Measurements from ENCODE around the gene ATOX1.
"Not testable (repeated sequence)": the region's sequence is repeated elsewhere in the genome, so short reads cannot be mapped to it uniquely, and the experiment has no call there.

ATOX1 gene

DNA sequence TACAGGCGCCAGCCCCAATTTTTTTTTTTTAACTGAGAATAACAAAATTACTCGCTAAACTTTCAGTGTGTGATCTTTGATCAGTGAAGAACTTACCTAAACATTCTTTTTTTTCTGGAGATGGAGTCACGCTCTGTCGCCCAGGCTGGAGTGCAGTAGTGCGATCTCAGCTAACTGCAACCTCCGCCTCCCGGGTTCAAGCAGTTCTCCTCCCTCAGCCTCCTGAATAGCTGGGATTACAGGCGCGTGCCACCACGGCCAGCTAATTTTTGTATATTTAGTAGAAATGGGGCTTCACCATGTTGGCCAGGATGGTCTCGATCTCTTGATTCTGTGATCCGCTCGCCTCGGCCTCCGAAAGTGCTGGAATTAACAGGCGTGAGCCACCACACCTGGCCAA is 25.2 kb upstream of the ATOX1 start:
- Histone ChIP-seq H3K4me1 (ENCODE audit: control insufficient read depth, insufficient read depth, low read length, poor library complexity, severe bottlenecking) (peaks cover 24% of the 10 kb centered on the region), H3K36me3 (ENCODE audit: control insufficient read depth, insufficient read depth, low read length) (peaks cover 18% of the 10 kb centered on the region)
- not testable (repeated sequence) for H3K27ac ChIP-seq (ENCODE audit: insufficient read depth, low read length, poor library complexity, severe bottlenecking); H3K4me3 ChIP-seq (ENCODE audit: insufficient read depth, low read depth, low read length, poor library complexity, severe bottlenecking); H3K27me3 ChIP-seq (replicated peaks; ENCODE audit: control insufficient read depth, insufficient read depth, low read length, poor library complexity, severe bottlenecking); DNase-seq; H3K9me3 ChIP-seq (ENCODE audit: control insufficient read depth, low read length)

DNA sequence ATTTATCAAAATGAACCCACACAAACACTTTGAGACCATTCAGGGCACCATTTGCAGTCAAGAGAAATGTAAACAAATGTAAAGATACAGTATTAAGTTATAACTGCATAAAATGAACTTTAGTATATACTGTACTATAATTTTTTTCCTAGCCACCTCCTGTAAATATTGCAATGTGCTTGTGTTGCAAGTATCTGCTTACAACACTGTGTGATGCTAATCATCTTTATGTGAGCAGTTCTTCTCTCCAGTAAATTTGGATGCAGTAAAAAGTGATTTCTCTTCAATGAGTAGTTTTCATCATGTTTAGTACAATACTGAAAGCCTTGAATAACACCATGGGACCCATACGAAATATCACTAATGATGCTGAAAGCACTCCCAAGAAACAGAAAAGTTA is 22.8 kb upstream of the ATOX1 start:
- Histone ChIP-seq H3K27me3 (replicated peaks; ENCODE audit: control insufficient read depth, insufficient read depth, low read length, poor library complexity, severe bottlenecking) (no peaks in the 10 kb centered on the region), H3K4me3 (ENCODE audit: insufficient read depth, low read depth, low read length, poor library complexity, severe bottlenecking) (no peak overlapping the region), H3K27ac (ENCODE audit: insufficient read depth, low read length, poor library complexity, severe bottlenecking) (no peak overlapping the region), H3K4me1 (ENCODE audit: control insufficient read depth, insufficient read depth, low read length, poor library complexity, severe bottlenecking) (peaks cover 32% of the 10 kb centered on the region), H3K36me3 (ENCODE audit: control insufficient read depth, insufficient read depth, low read length) (peaks cover 13% of the 10 kb centered on the region), H3K9me3 (ENCODE audit: control insufficient read depth, low read length) (no peaks in the 10 kb centered on the region)
- no peak for DNase-seq

DNA sequence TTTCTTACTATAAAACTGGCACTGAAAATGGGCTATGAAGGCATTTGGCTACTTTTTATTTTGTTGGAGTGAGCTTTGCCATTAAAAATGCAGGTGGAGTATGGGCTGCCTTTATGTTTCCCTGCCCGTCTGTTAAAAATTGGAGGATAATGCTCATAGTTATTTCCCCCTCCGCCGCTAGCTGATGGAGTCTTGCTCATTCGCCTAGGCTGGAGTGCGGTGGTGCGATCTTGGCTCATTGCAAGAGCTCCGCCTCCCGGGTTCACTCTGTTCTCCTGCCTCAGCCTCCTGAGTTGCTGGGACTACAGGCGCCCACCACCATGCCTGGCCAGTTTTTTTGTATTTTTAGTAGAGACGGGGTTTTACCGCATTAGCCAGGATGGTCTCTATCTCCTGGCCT is 21.9 kb upstream of the ATOX1 start:
- Histone ChIP-seq H3K4me1 (ENCODE audit: control insufficient read depth, insufficient read depth, low read length, poor library complexity, severe bottlenecking) (peaks cover 34% of the 10 kb centered on the region), H3K36me3 (ENCODE audit: control insufficient read depth, insufficient read depth, low read length) (peaks cover 13% of the 10 kb centered on the region), H3K4me3 (ENCODE audit: insufficient read depth, low read depth, low read length, poor library complexity, severe bottlenecking) (no peak overlapping the region), H3K27me3 (replicated peaks; ENCODE audit: control insufficient read depth, insufficient read depth, low read length, poor library complexity, severe bottlenecking) (no peaks in the 10 kb centered on the region), H3K9me3 (ENCODE audit: control insufficient read depth, low read length) (no peaks in the 10 kb centered on the region), H3K27ac (ENCODE audit: insufficient read depth, low read length, poor library complexity, severe bottlenecking) (no peak overlapping the region)
- DNase-seq = no peak

DNA sequence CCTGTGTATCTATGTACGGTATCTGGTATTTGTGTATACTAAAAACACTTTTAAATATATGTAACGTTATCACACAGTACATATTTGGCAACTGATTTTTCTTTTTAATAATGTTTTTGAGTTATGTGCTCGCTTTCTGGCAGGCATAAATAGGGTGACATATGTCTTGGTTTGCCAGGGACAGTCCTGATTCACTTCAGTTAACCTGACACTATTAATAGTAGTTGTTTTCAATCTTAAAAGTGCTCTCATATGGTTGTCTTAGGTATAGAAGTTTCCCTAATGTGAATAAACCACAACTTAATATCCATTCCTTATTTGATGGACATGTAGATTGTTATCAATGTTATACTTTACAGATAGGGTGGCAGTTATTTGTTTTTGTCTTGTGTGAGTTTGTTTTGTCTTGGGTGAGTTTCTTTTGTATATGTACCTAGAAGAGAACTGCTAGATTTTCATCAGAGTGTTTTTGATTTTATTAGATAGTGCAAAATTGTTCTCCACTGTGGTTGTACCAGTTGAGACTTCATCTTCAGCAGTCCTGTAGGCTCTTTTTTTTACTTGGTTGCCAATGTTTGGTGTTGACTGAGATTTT is 21.2 kb upstream of the ATOX1 start:
- Histone ChIP-seq H3K4me1 (ENCODE audit: control insufficient read depth, insufficient read depth, low read length, poor library complexity, severe bottlenecking) (peaks cover 42% of the 10 kb centered on the region), H3K4me3 (ENCODE audit: insufficient read depth, low read depth, low read length, poor library complexity, severe bottlenecking) (no peak overlapping the region), H3K36me3 (ENCODE audit: control insufficient read depth, insufficient read depth, low read length) (peaks cover 13% of the 10 kb centered on the region), H3K9me3 (ENCODE audit: control insufficient read depth, low read length) (no peaks in the 10 kb centered on the region), H3K27me3 (replicated peaks; ENCODE audit: control insufficient read depth, insufficient read depth, low read length, poor library complexity, severe bottlenecking) (no peaks in the 10 kb centered on the region), H3K27ac (ENCODE audit: insufficient read depth, low read length, poor library complexity, severe bottlenecking) (no peak overlapping the region)
- DNase-seq = no peak

DNA sequence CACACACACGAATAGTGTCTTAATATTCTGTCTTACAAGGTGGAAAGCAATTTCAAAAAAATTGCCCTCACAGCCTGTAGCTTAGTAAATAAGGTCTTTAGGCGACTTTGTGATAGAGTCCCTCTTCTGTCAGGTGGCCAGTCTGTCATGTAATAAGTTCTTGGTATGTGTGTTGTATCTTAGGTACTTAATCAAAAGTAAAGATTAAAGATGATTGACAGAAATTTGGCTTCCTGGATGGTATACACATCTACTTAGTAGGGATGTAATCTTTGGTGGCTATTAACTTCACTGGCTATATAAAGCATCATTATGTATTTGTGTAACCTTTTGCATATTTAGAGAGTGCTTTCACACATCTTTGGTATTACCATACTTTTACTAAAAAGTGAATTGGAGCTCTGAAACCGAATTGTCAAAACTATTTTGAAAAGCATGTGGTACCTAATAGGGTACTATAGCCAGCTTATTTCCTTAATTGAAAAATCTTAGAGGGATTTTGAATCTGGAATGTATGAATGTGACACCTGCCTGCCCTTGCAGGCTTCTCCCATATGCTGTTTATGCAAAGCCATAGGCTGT is 16.7 kb upstream of the ATOX1 start:
- H3K36me3 ChIP-seq (ENCODE audit: control insufficient read depth, insufficient read depth, low read length) = peaks cover 13% of the 10 kb centered on the region
- DNase-seq = no peak
- peaks cover 38% of the 10 kb centered on the region for H3K4me1 ChIP-seq (ENCODE audit: control insufficient read depth, insufficient read depth, low read length, poor library complexity, severe bottlenecking)
- H3K4me3 ChIP-seq (ENCODE audit: insufficient read depth, low read depth, low read length, poor library complexity, severe bottlenecking) = no peak overlapping the region
- H3K9me3 ChIP-seq (ENCODE audit: control insufficient read depth, low read length) = no peaks in the 10 kb centered on the region
- no peak overlapping the region for H3K27ac ChIP-seq (ENCODE audit: insufficient read depth, low read length, poor library complexity, severe bottlenecking)
- H3K27me3 ChIP-seq (replicated peaks; ENCODE audit: control insufficient read depth, insufficient read depth, low read length, poor library complexity, severe bottlenecking) = no peaks in the 10 kb centered on the region

DNA sequence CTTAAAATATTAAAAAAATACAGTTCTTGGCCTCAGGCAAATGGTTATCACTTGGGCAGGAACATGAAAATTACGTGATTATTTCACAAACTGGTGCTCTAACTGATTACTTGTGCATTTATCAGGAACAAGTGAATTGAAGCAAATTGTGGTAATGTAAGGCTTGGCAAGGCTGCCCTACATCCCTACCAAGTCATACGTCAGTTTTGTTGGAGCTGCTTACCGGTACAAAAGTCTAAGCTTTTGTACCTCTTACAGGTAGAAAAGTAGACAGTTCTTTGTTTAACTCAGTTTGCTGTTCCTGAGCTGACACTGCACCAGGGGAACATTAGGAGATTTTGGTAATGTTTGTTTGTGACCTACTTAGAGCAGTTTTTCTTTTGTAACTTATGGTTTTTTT is 15.5 kb upstream of the ATOX1 start:
- Histone ChIP-seq H3K27ac (ENCODE audit: insufficient read depth, low read length, poor library complexity, severe bottlenecking) (peak overlapping the region; percentile 69), H3K36me3 (ENCODE audit: control insufficient read depth, insufficient read depth, low read length) (peaks cover 13% of the 10 kb centered on the region), H3K4me1 (ENCODE audit: control insufficient read depth, insufficient read depth, low read length, poor library complexity, severe bottlenecking) (peaks cover 35% of the 10 kb centered on the region), H3K9me3 (ENCODE audit: control insufficient read depth, low read length) (no peaks in the 10 kb centered on the region), H3K27me3 (replicated peaks; ENCODE audit: control insufficient read depth, insufficient read depth, low read length, poor library complexity, severe bottlenecking) (no peaks in the 10 kb centered on the region), H3K4me3 (ENCODE audit: insufficient read depth, low read depth, low read length, poor library complexity, severe bottlenecking) (peak overlapping the region; percentile 76)
- DNase-seq = no peak

DNA sequence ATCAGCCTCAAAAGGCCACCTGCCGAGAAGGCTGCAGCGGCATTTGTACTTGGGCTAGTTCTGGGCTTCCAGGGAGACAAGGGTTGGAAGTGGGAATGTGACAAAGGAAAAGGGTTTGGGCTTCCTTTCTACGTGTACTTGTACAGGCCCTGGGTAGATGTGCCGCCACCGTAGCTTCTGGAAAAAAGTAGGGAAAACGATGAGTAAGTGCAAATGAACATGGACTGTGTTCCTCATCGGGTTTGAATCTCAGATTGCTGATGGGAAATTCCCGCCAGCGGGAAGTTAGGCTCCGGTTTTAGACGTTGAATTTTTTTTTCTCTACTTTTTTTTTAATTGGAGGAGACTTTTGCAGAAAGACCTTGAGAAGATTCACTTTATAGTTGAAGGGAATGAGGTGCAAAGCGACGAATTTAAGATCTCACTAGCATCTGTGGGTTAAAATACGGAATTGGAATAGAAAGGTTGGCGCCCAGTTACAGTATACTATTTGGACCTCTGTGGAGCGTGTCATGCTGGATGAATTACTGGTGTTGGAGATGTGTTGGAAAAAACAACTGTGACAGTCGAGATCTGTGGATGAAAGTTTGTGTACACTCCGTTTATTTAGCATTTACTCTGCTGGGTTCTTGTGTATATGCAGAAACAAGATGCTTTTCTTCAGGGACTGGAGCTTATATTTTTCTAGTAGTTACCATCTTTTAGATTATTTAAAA is 14.6 kb upstream of the ATOX1 start:
- H3K9me3 ChIP-seq (ENCODE audit: control insufficient read depth, low read length) = no peaks in the 10 kb centered on the region
- peak overlapping the region; percentile 76 for H3K4me3 ChIP-seq (ENCODE audit: insufficient read depth, low read depth, low read length, poor library complexity, severe bottlenecking)
- H3K27me3 ChIP-seq (replicated peaks; ENCODE audit: control insufficient read depth, insufficient read depth, low read length, poor library complexity, severe bottlenecking) = no peaks in the 10 kb centered on the region
- peaks cover 27% of the 10 kb centered on the region for H3K4me1 ChIP-seq (ENCODE audit: control insufficient read depth, insufficient read depth, low read length, poor library complexity, severe bottlenecking)
- peaks cover 9% of the 10 kb centered on the region for H3K36me3 ChIP-seq (ENCODE audit: control insufficient read depth, insufficient read depth, low read length)
- peak in 1 of 3 donors; percentile 19 for DNase-seq
- peak overlapping the region; percentile 69 for H3K27ac ChIP-seq (ENCODE audit: insufficient read depth, low read length, poor library complexity, severe bottlenecking)

DNA sequence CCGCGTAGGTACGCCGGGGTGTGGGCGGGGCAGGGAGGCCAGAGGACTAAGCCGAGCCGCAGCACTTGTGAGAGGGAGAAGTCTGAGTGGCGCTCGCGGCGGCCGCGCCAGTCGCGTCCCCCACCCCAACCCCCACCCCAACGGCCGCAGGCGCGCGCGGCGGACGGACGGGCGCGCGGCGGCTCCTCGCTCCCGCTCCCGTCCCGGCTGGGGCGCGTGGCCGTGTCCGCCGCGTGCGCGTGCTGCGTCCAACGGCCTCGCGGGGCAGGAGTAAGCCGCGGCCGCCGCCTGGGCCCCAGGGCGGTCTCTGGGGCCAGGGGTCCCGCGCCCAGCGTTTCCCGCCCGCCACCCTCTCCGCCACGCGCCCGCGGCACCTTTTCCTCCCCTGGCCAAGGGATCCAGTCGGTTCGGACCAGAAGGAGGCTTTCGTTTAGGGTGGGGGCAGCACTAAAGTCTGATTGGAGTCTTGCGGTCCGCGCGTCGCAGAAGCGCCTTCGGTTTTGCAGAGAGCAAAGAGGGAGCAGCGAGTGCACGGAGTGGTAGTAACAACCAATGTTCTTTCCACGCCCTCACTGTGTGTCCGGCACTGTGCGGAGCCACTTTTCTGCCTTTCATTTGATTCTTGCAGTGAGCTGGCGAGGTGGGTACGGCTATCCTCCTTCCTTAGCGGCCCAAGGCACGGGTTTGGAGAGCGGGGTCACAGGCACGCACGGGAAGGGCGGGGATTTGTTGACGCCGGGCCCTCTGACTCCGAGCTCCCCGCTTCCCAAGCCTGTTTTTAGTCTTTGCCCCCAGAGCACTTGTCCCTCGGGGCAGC is 13.8 kb upstream of the ATOX1 start:
- Histone ChIP-seq H3K27me3 (replicated peaks; ENCODE audit: control insufficient read depth, insufficient read depth, low read length, poor library complexity, severe bottlenecking) (no peaks in the 10 kb centered on the region), H3K27ac (ENCODE audit: insufficient read depth, low read length, poor library complexity, severe bottlenecking) (peak overlapping the region; percentile 69), H3K36me3 (ENCODE audit: control insufficient read depth, insufficient read depth, low read length) (peaks cover under 1% of the 10 kb centered on the region), H3K9me3 (ENCODE audit: control insufficient read depth, low read length) (no peaks in the 10 kb centered on the region), H3K4me3 (ENCODE audit: insufficient read depth, low read depth, low read length, poor library complexity, severe bottlenecking) (peak overlapping the region; percentile 76), H3K4me1 (ENCODE audit: control insufficient read depth, insufficient read depth, low read length, poor library complexity, severe bottlenecking) (peaks cover 24% of the 10 kb centered on the region)
- DNase-seq = peak; percentile 15 to 17 (median 16)

DNA sequence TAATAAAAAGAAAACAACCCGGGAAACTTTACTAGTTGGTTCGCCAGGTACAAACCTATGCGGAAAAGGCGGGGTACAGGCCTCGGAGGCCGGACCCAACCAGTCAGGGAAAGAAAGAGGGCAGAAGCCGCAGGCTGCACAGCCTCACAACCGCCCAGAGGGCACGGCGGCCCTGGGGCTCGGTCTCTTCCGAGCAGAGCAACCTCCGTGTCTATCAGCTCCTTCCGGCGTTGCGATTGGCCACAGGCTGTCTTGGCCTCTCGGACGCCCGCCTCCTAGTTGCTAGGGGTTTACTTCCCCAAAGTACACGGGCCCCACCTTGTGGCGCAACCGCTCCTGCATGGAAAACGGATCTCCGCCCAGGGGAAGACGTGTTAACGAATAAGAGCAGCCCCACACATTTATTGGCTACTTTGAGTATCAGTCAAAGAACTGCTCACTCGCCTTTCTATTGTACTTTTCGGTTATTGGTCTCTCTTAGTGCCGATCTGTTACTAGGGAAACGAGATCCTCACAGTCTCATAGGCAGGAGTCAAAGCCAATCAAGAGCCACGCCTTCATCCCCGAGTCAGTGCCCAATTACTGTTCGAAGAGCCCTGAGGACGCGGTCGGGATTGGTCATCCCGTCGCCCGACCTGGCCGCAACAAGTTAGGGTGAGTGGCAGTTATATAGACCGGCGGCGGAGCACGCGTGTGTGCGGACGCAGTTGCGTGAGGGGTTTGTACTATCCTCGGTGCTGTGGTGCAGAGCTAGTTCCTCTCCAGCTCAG is 13.0 kb upstream of the ATOX1 start, which contains the start of gene G3BP1:
Gene G3BP1 (plus strand): TSS at position 696 of the 770 bp plus-strand sequence. CDS start 14,667 bp downstream, outside the sequence.
- Histone ChIP-seq H3K4me1 (ENCODE audit: control insufficient read depth, insufficient read depth, low read length, poor library complexity, severe bottlenecking) (peaks cover 24% of the 10 kb centered on the region), H3K27ac (ENCODE audit: insufficient read depth, low read length, poor library complexity, severe bottlenecking) (peak within 1 kb of the TSS; percentile 91), H3K9me3 (ENCODE audit: control insufficient read depth, low read length) (no peaks in the 10 kb centered on the region), H3K36me3 (ENCODE audit: control insufficient read depth, insufficient read depth, low read length) (no peaks in the 10 kb centered on the region), H3K27me3 (replicated peaks; ENCODE audit: control insufficient read depth, insufficient read depth, low read length, poor library complexity, severe bottlenecking) (no peaks in the 10 kb centered on the region), H3K4me3 (ENCODE audit: insufficient read depth, low read depth, low read length, poor library complexity, severe bottlenecking) (peak within 1 kb of the TSS; percentile 76)
- peak; percentile 98 to 100 (median 99) for DNase-seq
